SH-SY5Y (cell line): ENCODE results near the gene TNS1.

Source experiments
- GATA2 ChIP-seq: IDR thresholded peaks from 2 replicates; pipeline ENCODE4 v1.6.1; 2011; ENCODE audit warnings: mild to moderate bottlenecking, low read depth, low read length
- GATA3 ChIP-seq: IDR thresholded peaks from 2 replicates; pipeline ENCODE4 v1.6.1; 2011; ENCODE audit warnings: low read depth, mild to moderate bottlenecking, low read length, moderate library complexity

GRCh38 chr2:217897091-217897715, 105.6 kb downstream of the TNS1 start:
- TF ChIP-seq GATA2 = no peak
- TF ChIP-seq GATA3 = no peak
